Measurements from ENCODE around the gene NDUFS3.

The NDUFS3 gene

GRCh38 chr11:47593934-47594855, 15.3 kb downstream of the NDUFS3 start, which contains the start of gene C1QTNF4:
C1QTNF4 (minus strand) TSS chr11:47594411; CDS start chr11:47590810, 3,601 bp downstream.
- H2AFZ ChIP-seq (ENCODE audit: low read length): no peak within 1 kb of the TSS
- H3K4me2 ChIP-seq (ENCODE audit: low read length): no peak within 1 kb of the TSS
- H3K27me3 ChIP-seq (ENCODE audit: insufficient read depth, low read length): peaks cover 4% of the 10 kb centered on the region; the same call in 1 of the 2 replicates
- no peaks in the 10 kb centered on the region for H3F3A ChIP-seq (ENCODE audit: insufficient read depth, low read length)
- no peaks in the 10 kb centered on the region for H3K4me1 ChIP-seq (ENCODE audit: insufficient read depth, low read length, severe bottlenecking)
- no peak within 1 kb of the TSS for H3K4me3 ChIP-seq (ENCODE audit: low read depth, low read length, poor library complexity, severe bottlenecking)
- no peaks in the 10 kb centered on the region for H3K9me2 ChIP-seq (ENCODE audit: low read depth, low read length)
- H3K79me2 ChIP-seq (ENCODE audit: insufficient read depth, low read length): no peaks in the 10 kb centered on the region
- no peak within 1 kb of the TSS for H3K27ac ChIP-seq (ENCODE audit: low read depth, low read length, poor library complexity, severe bottlenecking)
- H3K9ac ChIP-seq (ENCODE audit: low read length): no peak within 1 kb of the TSS
- no peaks in the 10 kb centered on the region for H3K9me3 ChIP-seq (ENCODE audit: low read length)
- no peak for TF ChIP-seq EZH2 (IDR thresholded peaks at IDR 0.05; ENCODE audit: borderline replicate concordance, low read length)
- TF ChIP-seq CTCF (IDR thresholded peaks at IDR 0.05; ENCODE audit: low read length): no peak
- no peaks in the 10 kb centered on the region for H3K36me3 ChIP-seq (ENCODE audit: insufficient read depth, low read length)
- no peaks in the 10 kb centered on the region for H4K20me1 ChIP-seq (ENCODE audit: insufficient read depth, low read length)

- Histone ChIP-seq H3F3A (ENCODE audit: insufficient read depth, low read length) (no peaks in the 10 kb centered on the region), H4K20me1 (ENCODE audit: insufficient read depth, low read length) (no peaks in the 10 kb centered on the region), H3K27me3 (ENCODE audit: insufficient read depth, low read length) (peaks cover 4% of the 10 kb centered on the region; the same call in 1 of the 2 replicates), H3K4me1 (ENCODE audit: insufficient read depth, low read length, severe bottlenecking) (no peaks in the 10 kb centered on the region), H3K4me2 (ENCODE audit: low read length) (no peak overlapping the region), H3K9ac (ENCODE audit: low read length) (no peak overlapping the region), H2AFZ (ENCODE audit: low read length) (no peak overlapping the region), H3K9me3 (ENCODE audit: low read length) (no peaks in the 10 kb centered on the region), H3K27ac (ENCODE audit: low read depth, low read length, poor library complexity, severe bottlenecking) (no peak overlapping the region), H3K79me2 (ENCODE audit: insufficient read depth, low read length) (no peaks in the 10 kb centered on the region), H3K36me3 (ENCODE audit: insufficient read depth, low read length) (no peaks in the 10 kb centered on the region), H3K9me2 (ENCODE audit: low read depth, low read length) (no peaks in the 10 kb centered on the region), H3K4me3 (ENCODE audit: low read depth, low read length, poor library complexity, severe bottlenecking) (no peak overlapping the region)
- TF ChIP-seq CTCF (IDR thresholded peaks at IDR 0.05; ENCODE audit: low read length) (no peak), EZH2 (IDR thresholded peaks at IDR 0.05; ENCODE audit: borderline replicate concordance, low read length) (no peak)
Observed at GRCh38 chr11:47595029-47595428, 16.2 kb downstream of the NDUFS3 start.

- no peak overlapping the region for H3K4me3 ChIP-seq (ENCODE audit: low read depth, low read length, poor library complexity, severe bottlenecking)
Observed at GRCh38 chr11:47595967-47596366, 17.1 kb downstream of the NDUFS3 start.

More at GRCh38 chr11:47595967-47596366, 17.1 kb downstream of the NDUFS3 start:
- Histone ChIP-seq H3F3A (ENCODE audit: insufficient read depth, low read length) (no peaks in the 10 kb centered on the region), H3K9ac (ENCODE audit: low read length) (no peak overlapping the region), H3K79me2 (ENCODE audit: insufficient read depth, low read length) (no peaks in the 10 kb centered on the region), H4K20me1 (ENCODE audit: insufficient read depth, low read length) (no peaks in the 10 kb centered on the region), H3K36me3 (ENCODE audit: insufficient read depth, low read length) (no peaks in the 10 kb centered on the region), H3K27me3 (ENCODE audit: insufficient read depth, low read length) (peaks cover 4% of the 10 kb centered on the region; the same call in 1 of the 2 replicates), H3K27ac (ENCODE audit: low read depth, low read length, poor library complexity, severe bottlenecking) (no peak overlapping the region), H3K9me3 (ENCODE audit: low read length) (no peaks in the 10 kb centered on the region), H3K4me2 (ENCODE audit: low read length) (no peak overlapping the region), H3K4me1 (ENCODE audit: insufficient read depth, low read length, severe bottlenecking) (no peaks in the 10 kb centered on the region), H2AFZ (ENCODE audit: low read length) (no peak overlapping the region), H3K9me2 (ENCODE audit: low read depth, low read length) (no peaks in the 10 kb centered on the region)
- TF ChIP-seq EZH2 (IDR thresholded peaks at IDR 0.05; ENCODE audit: borderline replicate concordance, low read length) (no peak), CTCF (IDR thresholded peaks at IDR 0.05; ENCODE audit: low read length) (no peak)
